HG03469 (cell line): Measurements from ENCODE around the gene MEAK7.
"Not testable (repeated sequence)": the region's sequence is repeated elsewhere in the genome, so short reads cannot be mapped to it uniquely, and the experiment has no call there.

Source experiments
- ATAC-seq: cut with Tn5 transposase; IDR thresholded peaks from one replicate; pipeline ENCODE4 v1.9.1; 2021; ENCODE audit warnings: mild to moderate bottlenecking, moderate library complexity, moderate number of reproducible peaks; ENCODE audit not compliant: unreplicated experiment

Gene MEAK7

DNA sequence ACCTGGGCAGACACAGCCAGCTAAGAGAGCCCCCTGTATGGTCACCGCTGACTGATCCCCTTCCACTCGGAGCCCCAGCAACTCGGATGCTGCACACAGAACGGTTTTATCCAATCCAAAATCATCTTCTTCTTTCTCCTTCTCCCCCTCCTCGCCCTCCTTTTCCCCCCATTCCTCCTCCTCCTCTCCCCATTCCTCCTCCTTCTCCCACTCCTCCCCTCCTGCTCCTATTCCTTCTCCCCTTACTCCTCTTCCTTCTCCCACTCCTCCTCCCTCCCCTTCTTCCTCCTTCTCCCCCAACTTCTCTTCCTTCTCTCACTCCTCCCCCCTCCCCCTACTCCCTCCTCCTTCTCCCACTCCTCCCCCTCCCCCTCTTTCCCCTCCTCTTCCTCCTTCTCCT lies 30.4 kb upstream of the MEAK7 start:
- ATAC-seq, result no peak

DNA sequence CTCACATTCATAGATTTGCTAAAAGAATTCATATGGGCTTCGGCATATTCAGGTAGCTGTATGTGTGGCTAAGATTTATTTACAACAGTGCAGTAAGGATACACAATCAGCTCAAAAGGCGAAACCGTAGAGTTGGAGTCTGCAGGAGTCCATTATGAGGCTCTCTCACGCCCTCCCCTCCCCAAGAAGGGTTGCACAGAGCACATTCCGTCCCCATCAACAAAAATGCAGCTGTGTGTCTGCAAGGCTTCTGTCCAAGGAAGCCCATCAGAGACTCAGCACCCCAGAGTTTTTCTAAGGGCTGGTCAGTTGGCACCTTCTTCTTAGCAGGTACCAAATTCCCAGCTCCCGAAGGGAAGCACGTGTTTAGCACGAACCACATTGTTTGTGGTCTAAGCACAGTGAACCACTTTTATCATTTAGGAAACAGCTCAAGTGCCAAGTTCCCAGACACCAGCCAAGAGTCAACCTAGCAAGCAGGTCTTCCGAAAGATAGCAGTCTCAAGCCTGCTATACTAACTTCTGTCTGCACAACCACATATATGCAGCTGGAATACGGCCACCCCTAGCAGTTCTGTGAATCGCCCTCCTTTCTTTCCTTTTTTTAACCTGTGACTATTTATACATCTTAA lies 28.5 kb upstream of the MEAK7 start:
- no peak for ATAC-seq

DNA sequence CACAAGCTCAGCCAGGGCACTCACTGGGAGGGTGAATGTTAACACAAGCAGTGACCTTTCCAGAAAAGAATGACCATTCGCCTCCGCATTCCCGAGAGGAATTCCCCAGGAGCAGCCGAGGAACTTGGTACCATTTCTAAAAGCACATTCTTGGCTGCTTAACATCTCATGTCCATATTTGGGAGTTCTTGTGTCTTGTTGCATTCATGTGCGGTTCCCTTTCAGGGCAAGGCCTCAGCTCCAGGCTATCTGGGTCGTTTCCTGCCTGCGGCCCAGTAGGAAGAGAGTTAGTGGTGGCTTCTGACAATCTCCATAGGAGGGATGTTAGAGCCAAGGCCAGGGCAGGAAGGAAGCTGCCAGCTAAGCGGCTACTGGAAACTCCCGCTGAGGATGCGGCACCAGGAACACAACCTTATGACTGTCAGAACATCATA lies 27.8 kb upstream of the MEAK7 start:
- no peak for ATAC-seq

DNA sequence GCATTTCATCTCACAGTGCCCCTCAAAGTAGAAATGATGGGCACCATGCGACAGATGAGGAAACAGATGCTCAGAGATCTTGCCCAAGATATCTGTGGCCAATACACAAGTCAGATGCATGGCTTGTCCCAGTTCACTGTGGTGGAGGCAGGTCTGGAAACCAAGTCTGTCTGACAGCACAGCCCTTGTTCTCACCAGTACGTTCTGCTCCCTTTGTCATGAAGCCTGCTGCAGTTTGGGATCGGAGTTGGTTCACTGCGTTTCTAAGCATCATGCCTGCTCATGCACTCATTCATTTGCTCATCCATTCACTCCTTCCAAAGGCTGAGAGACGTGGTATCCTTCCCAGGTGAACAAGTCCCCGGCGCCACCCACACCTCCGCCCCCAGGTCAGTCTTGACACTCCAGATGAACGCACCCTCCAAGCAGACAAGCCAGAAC lies 27.2 kb upstream of the MEAK7 start:
- no peak for ATAC-seq

DNA sequence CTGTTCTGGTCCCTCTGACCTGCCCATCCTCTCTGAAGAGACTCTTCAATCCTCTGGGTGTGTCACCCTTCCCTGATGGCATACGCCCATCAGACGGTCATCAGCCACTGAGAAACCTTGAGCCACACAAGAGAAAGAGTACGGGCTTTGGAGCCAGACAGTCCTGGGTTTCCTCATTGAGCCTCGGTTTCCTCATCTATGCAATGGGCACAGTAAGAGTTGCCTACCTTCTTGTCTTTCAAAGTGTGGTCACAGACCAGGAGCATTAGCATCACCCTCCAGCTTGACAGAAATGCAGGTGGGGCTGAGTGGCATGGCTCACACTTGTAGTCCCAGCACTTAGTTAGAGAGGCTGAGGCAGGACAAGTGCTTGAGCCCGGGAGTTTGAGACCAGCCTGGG lies 26.1 kb upstream of the MEAK7 start:
- ATAC-seq, result no peak

DNA sequence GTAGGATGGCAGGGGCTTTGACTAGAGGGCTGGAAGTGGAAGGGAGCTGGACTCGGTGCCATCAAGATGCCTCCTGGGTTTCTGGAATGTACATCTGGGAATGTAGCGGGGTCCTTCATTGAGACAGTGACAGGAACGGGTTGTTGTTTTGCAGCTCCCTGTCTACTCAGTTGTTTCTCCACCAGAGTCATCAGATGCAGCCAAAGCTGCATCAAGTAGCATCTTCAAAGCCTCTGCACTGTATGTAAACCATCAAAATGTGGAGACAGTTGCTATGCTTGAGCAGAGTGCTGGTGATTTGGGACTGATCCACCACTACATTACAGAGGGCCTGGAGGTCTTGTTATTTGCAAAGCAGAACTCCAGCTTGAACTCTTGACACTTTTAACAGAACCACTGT lies 25.1 kb upstream of the MEAK7 start:
- no peak for ATAC-seq

DNA sequence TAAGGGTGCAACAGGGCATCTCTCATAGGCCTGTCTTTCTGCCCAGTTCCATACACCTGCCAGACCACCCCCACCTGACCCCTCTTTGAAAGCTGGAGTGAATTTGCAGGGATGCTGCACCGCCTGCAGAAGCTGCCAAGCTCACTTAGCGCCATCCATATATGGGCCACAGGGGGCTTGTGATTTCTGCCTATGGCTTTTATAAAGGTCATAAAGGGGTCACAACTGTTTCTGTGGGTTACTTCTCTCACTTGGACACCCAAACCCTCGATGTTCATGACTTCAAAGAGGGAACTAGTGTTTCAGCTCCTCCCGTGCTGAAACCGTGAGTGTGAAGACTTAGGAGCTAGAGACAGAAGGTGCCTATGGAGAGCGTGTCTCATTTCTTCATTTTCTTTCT lies 23.9 kb upstream of the MEAK7 start:
- ATAC-seq, result no peak

DNA sequence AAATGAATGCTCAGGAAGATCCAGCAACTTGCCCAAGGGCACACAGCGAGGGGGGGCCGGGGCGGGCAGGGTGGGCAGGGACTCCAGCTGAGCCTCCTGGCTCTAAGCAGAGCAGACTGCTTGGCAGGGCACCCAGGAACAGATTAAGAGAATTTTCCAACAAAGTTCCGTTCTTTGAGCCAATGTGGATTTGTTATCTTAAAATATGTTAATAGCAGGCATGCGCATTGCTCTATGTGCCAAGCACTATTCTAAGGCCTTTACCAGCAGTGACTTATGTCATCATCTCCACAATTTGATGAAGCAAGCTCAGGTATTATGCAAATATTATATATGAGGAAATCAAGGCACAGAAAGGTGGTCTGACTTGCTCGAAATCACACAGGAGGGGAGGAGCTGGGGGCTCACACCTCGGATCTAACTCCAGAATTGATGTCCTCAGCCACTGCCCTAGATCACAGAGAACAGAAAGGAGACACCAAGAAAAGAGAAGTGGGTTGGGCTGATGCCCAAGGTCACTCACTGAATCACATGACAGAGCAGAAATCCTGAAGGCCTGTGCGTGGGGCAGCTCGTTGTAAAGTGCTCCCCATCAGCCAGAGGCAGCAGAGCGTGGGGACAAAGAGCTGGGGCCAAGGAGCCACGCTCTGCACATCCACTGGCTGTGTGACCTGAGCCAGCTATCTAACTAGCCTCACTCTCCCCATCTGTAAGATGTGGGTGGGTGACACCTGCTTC lies 23.2 kb upstream of the MEAK7 start:
- no peak for ATAC-seq

DNA sequence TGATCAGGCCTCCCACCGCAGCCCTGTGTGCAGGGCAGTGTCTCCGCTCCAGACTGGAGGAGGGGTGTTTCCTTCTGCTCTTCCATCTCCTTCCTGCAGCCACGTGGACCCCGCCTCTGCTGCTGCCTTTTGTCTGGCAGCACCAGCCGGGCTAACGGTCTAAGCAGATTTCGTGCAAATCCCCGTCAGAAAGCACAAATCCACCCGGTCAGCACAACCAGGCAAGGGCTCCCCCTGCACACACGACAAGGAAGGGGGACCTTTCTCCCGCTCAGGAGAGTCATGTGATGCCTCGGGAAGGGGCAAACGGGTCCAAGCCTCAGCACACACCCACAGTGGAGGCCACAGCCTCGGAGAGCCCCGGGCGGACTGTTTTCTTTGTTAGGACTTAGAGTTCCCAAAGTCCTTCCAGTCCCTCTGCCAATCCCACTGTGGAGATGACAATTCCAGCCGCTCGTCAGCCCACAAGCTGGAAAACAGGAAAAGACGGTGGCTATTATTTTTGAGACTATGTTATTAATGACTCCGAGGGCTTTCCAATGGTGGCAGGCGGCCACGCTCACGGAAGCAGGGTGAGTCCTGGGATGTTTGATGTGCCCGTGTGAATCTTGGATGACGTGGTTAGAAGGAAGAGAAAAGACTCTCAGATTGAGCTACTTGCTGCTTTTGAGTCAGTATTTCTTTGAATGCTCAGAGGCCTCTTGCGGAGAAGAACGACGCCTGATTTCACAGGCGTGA lies 22.5 kb upstream of the MEAK7 start:
- no peak for ATAC-seq

DNA sequence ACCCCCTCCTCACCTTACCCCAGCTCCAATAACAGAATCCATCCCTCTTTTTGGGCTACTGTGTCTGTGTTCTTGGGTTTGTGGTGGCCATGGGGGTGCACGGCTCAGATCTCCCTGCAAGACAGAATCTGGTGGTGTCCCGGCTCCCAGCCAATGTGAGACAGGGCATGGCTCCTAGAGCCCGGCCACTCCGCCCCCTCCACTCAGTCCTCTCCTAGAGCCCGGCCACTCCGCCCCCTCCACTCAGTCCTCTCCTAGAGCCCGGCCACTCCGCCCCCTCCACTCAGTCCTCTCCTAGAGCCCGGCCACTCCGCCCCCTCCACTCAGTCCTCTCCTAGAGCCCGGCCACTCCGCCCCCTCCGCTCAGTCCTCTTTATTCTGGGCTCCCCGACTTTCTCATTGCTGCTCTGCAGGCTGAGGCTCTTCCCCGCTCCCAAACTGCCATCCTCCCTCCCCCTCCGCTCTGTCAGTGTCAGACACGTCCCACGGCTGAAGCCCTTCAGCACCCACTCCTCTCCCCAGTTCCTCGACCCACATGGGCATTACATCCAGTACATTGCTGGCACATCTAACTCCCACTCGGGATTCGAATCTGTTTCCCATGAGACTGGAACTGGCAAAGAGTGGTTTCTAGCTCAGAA lies 20.6 kb upstream of the MEAK7 start:
- not testable (repeated sequence) for ATAC-seq

DNA sequence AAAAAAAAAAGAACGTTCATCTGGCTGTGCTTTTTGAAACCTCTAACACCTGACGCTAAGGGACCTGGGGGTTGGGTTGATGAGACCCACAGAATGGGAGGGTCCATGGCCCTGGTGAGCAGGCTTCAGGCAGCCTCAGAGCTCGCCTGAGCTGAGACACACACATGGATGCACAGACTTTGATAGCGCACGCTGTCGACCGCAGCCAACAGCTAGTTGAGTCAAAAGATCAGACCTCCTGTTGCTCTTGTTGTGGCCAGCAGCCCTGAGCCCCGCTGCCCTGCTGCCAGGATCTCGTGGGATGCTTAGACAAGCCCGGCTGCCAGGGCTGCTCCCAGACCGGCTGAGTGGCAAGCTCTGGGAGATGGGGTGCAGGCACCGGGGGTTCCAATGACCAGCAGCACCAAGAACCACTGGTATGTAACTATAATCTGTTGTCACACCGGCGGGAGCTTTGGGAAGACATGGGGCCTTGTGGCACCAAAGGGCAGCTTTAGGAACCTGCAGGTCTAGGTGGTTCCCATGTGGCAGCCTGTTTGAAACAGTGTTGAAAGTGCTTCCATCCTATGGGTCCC lies 20.0 kb upstream of the MEAK7 start:
- no peak for ATAC-seq

DNA sequence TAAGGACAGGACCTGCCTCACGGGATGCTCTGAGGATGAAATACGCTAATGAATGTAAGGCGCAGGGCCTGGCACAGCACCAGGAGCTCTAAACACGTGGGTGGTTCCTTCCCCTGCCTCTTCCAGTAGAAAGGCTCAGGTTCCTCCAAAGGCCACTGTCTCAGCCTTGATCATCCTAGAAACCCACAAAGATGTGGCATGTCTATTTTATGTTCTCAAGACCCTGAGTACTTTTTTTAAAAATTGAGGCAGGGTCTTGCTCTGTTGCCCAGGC lies 17.0 kb upstream of the MEAK7 start:
- no peak for ATAC-seq

DNA sequence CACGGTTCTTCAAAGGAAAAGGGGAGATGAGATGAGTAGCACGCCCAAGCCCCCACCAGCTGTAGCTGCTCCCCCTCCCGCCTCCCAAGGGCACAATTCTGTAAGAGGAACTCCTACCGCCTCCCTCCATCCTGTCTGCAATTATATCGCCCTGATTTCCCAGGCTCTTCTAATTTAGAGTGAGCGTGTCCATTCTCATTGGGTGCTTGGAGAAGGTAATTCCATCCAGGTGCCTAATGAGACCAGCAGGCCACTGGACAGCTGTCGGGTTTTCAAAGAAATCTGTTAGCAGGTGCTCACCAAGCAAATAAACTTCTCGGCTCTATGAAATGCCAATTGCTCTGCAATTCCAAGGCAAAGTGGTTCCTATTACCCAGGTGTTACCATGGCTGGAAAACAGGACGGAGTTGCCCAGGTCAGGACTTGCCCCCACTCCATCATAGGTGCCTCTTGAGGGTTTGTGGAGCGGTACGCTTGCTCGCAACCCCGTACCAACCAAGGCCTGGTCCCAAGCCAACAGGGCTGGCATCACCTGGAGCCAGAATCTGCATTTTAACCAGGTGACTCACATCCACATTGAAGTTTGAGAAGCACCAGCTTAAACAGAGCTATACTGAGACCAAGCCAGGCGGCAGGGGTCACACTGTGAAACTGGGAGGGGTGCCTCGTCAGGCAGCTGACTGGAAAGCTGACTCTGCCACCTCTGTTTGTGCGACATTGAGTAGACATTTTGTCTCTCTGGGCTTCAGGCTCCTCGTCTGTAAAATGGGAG lies 16.5 kb upstream of the MEAK7 start:
- ATAC-seq, result no peak

DNA sequence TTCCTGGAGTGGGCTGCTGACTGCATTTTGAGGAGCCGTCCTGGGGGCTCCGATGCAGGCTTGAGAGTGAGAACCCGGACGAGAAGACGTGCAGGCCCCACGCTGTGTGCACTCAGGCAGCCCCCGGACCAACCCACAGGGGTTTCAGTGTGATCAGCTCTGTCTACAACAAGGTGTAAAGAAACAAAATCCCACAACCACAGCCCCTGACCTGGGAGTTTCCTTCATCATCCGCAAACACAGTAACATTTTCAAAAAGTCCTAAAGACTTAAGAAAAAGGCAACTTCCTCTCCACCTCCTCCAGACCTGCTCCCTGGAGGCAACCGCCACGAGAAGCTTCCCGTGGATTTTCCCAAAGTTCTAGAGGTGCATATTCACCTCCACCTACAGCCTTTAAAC lies 15.4 kb upstream of the MEAK7 start:
- ATAC-seq, result no peak

DNA sequence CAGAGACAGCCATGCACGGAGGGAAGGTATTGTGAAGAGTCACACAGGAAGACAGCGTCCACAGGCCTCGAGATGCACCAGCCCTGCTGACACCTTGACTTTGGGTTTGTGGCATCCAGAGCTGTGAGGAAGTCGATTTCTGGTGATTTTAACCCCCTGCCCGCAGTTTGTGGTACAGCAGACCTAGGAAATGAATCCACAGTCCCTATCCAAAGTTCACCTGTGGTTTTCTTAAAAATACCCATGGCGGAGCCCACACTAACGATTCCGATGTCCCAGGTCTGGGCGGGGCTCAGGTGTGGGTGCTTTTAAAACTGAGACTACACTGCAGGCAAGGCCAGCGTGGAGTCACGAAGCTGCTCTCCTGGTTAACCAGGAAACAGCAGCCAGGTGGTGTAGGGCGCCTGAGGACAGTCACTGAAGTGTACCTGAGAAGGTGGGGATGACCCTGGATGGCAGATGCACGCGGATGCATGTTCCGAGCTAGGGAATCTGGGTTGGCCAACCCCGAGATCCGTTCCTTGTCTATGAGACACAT lies 14.4 kb upstream of the MEAK7 start:
- no peak for ATAC-seq

DNA sequence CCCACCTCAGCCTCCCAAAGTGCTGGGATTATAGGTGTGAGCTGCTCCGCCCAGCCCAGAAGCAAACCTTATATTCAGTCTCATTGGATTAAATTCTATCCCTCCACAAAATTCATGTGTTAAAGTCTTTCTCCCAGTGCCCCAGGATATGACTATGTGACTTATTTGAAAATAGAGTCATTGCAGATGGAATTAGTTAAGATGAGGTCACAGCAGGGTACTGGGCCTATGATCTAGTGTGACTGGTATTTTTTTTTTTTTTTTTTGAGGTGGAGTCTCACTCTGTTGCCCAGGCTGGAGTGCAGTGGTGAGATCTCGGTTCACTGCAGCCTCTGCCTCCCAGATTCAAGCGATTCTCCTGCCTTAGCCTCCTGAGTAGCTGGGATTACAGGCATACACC lies 13.8 kb upstream of the MEAK7 start:
- ATAC-seq, result not testable (repeated sequence)

DNA sequence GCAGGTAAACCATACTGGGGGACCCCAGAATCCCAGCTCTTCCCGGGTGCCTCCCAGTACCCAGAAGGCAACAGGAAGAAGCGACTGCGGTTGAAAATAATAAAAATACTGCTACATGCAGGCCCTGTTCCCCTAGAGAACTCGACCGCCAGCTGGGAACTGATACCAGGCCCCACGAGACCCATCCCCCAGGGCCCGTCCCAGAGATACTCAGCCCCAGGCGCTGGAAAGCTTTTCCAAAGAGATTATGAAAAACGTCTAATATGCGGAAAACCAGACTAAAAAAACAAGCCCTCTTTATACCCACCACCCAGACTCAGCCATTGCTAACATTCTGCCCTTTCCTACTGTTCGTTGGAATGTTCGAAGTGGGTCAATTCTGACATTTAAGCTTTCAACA lies 12.9 kb upstream of the MEAK7 start:
- no peak for ATAC-seq

DNA sequence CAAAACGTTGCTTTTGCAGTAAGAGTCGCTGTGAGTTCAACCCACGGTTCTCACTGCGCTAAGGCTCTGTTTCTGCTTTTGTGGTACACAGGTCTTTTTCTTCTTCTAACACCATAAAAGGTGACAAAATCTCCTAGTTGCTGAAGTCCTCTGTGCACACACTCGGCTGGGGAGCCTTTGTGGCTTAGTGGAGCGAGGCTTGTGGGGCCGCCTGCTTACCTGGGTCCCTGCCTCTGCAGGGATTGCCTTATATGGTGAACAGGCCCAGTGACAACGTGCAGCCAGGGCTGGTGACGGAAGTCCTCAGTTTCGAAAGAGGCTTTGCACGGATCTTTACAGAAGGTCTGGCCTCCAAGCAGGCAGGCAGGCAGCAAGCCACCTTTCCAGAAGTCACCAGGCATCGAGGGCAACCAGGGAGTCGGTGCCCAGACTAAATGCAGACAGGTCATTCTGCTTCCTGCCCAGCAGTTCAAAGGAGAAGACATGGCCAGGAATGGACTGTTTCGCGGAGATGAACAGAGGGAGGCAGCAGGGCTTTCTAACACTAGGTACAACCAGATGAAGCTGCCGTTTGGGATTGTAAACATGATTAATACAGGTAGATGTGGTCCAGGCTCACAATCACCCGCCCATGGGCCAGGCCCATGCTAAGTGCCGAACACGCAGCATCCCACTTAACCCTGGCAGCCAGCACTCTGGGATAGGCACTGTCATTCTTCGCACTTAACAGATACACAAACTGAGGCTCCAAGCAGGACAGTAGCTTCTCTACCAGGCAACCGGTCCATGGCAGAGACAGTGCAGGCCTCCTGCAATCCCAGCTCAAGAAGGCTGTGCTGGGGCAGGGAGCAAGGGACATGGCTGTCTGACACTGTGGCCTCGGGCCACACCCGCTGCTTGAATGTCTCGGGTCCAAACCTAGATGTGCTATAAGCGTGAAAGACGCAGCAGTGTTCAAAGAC lies 10.7 kb upstream of the MEAK7 start:
- ATAC-seq, result peak; percentile 82

DNA sequence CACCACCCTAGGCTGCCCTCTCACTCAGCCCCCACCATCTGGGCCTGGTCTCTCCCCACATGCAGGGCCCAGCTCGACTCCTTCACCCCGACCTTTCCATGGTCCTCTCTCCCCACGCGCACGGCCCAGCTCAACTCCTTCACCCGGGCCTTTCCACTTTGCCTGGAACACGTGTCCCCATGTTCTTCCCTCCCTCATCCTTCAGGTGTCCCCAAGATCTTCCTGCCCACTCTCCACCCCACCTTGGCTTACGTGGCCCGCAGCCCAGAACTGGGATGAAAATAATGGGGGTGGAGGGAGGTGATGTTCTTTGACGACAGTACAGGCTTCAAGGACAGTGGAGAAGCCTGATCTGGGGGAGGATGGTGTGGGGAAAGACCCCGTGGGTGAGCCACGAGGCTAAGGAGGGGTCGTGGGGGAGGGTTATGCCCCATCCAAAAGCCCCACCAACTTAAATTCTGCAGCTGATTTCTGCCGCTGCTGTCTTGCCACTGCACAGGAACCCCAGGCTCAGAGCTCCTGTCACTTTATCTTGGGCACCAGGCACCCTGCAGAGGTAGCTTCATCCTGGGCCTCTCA lies 9.9 kb upstream of the MEAK7 start:
- ATAC-seq, result no peak
